DOHH2 (cell line): ENCODE measurements around the gene CBLC.
A peak's percentile ranks its signal among the peaks of the same experiment; 100 is the strongest.

Experiments
- H3F3A ChIP-seq: fragments of 200-600 bp; sonication (generic), shearing (Covaris generic); 2 replicates; pipeline ENCODE4 v1.6.0; 2016; ENCODE audit warnings: antibody characterized with exemption, mild to moderate bottlenecking; ENCODE audit not compliant: control insufficient read depth, insufficient read depth
- H3K27ac ChIP-seq: fragments of 200-600 bp; sonication (generic); 2 replicates; pipeline ENCODE4 v1.5.1; 2014; ENCODE audit warnings: low read depth, mild to moderate bottlenecking, low read length, moderate library complexity
- H3K27me3 ChIP-seq: fragments of 200-600 bp; sonication (generic); 2 replicates; pipeline ENCODE4 v1.6.1; 2014; ENCODE audit warnings: mild to moderate bottlenecking, low read length, mixed read lengths; ENCODE audit not compliant: control insufficient read depth
- H3K36me3 ChIP-seq: fragments of 200-600 bp; sonication (generic); 2 replicates; pipeline ENCODE4 v1.6.1; 2014; ENCODE audit warnings: mild to moderate bottlenecking, low read length, moderate library complexity, mixed read lengths; ENCODE audit not compliant: control insufficient read depth
- H3K4me1 ChIP-seq: fragments of 200-600 bp; sonication (generic); 2 replicates; pipeline ENCODE4 v1.6.1; 2014; ENCODE audit warnings: mild to moderate bottlenecking, low read length, mixed read lengths; ENCODE audit not compliant: control insufficient read depth
- H3K4me2 ChIP-seq: fragments of 200-600 bp; sonication (generic); 2 replicates; pipeline ENCODE4 v1.6.0; 2014; ENCODE audit warnings: mild to moderate bottlenecking, low read length, moderate library complexity
- H3K4me3 ChIP-seq: fragments of 200-600 bp; sonication (generic); 2 replicates; pipeline ENCODE4 v1.5.1; 2014; ENCODE audit warnings: mild to moderate bottlenecking, low read length, mixed read lengths
- H3K79me2 ChIP-seq: fragments of 200-600 bp; sonication (generic); 2 replicates; pipeline ENCODE4 v1.6.1; 2014; ENCODE audit warnings: mild to moderate bottlenecking, low read length, mixed read lengths; ENCODE audit not compliant: control insufficient read depth
- H3K9me2 ChIP-seq: fragments of 200-600 bp; sonication (generic); replicated peaks from 2 replicates; pipeline ENCODE4 v1.6.1; 2014; ENCODE audit warnings: mild to moderate bottlenecking, low read length, mixed read lengths; ENCODE audit not compliant: control insufficient read depth
- H3K9me3 ChIP-seq: fragments of 200-600 bp; sonication (generic); 2 replicates; pipeline ENCODE4 v1.6.1; 2014; ENCODE audit warnings: antibody characterized with exemption, low read length, mixed read lengths; ENCODE audit not compliant: control insufficient read depth, insufficient read depth
- H4K20me1 ChIP-seq: fragments of 200-600 bp; sonication (generic); 2 replicates; pipeline ENCODE4 v1.6.0; 2014; ENCODE audit warnings: low read depth, mild to moderate bottlenecking, antibody characterized with exemption, low read length, moderate library complexity; ENCODE audit not compliant: control insufficient read depth, insufficient read depth
- EZH2phosphoT487 ChIP-seq: fragments of 200-600 bp; sonication (generic); IDR thresholded peaks from 2 replicates; pipeline ENCODE4 v1.6.1; 2017; ENCODE audit warnings: borderline replicate concordance, mild to moderate bottlenecking, antibody characterized with exemption, low read length, moderate library complexity, mixed read lengths
- TF ChIP-seq, protein P1 (sequence below): fragments of 200-600 bp; sonication (generic); IDR thresholded peaks from one replicate; pipeline ENCODE4 v1.5.1; 2014; ENCODE audit warnings: antibody characterized with exemption, mild to moderate bottlenecking, low read depth, low read length; ENCODE audit not compliant: poor library complexity, severe bottlenecking

Gene CBLC

DNA sequence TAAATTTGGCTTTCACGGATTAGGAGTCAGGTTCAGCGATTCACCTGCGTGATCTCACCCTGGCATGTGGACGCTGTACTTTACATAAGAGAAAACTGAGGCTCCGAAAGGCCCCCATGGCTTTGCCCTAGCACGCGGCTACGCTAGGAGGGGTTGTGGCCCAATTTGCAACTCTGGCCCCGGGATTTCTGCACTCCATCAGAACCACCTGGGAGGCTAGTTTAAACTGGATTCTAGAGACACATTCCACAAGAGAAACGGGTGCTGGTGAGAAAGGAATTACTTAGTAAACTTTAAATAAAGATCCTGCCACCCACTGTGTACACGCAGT, 23.0 kb upstream of the CBLC start:
- peaks cover 47% of the 10 kb centered on the region for H3K36me3 ChIP-seq
- peaks cover 53% of the 10 kb centered on the region for H3K4me1 ChIP-seq
- peaks cover 25% of the 10 kb centered on the region for H3K79me2 ChIP-seq
- H3K9me3 ChIP-seq, result no peaks in the 10 kb centered on the region
- H4K20me1 ChIP-seq, result no peaks in the 10 kb centered on the region
- TF ChIP-seq, protein P1, sequence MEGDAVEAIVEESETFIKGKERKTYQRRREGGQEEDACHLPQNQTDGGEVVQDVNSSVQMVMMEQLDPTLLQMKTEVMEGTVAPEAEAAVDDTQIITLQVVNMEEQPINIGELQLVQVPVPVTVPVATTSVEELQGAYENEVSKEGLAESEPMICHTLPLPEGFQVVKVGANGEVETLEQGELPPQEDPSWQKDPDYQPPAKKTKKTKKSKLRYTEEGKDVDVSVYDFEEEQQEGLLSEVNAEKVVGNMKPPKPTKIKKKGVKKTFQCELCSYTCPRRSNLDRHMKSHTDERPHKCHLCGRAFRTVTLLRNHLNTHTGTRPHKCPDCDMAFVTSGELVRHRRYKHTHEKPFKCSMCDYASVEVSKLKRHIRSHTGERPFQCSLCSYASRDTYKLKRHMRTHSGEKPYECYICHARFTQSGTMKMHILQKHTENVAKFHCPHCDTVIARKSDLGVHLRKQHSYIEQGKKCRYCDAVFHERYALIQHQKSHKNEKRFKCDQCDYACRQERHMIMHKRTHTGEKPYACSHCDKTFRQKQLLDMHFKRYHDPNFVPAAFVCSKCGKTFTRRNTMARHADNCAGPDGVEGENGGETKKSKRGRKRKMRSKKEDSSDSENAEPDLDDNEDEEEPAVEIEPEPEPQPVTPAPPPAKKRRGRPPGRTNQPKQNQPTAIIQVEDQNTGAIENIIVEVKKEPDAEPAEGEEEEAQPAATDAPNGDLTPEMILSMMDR, result no peak
- no peak for TF ChIP-seq EZH2phosphoT487
- peak overlapping the region; percentile 91 for H3K4me3 ChIP-seq
- H3F3A ChIP-seq, result peaks cover 25% of the 10 kb centered on the region
- no peaks in the 10 kb centered on the region for H3K9me2 ChIP-seq
- peak overlapping the region; percentile 88 for H3K4me2 ChIP-seq
- H3K27me3 ChIP-seq, result no peaks in the 10 kb centered on the region
- H3K27ac ChIP-seq, result peak overlapping the region; percentile 97

DNA sequence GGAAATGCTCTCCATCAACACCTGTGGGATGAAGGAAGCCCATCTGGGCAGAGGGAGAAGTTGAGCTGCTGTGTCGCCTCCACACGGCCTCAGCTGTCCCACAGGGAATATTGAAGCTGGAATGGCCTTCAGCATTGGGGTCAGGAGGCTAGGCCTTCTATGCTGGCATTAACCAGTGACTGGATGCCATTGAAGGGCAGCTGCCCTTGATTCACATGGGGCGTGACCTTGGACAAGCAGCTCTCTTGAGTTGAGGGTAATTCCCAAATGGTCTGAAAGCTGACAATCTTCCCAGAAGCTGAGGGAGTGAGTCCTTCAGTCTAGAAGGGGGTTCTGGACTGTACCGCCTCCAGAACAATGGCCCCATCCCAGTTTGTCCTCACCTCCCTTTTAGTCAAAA, 22.5 kb upstream of the CBLC start:
- Histone ChIP-seq H3K9me2 (no peaks in the 10 kb centered on the region), H3K4me1 (peaks cover 48% of the 10 kb centered on the region), H3K4me3 (peak overlapping the region; percentile 91), H4K20me1 (no peaks in the 10 kb centered on the region), H3F3A (peaks cover 22% of the 10 kb centered on the region), H3K36me3 (peaks cover 45% of the 10 kb centered on the region), H3K27ac (no peak overlapping the region), H3K9me3 (no peaks in the 10 kb centered on the region), H3K4me2 (peak overlapping the region; percentile 88), H3K27me3 (no peaks in the 10 kb centered on the region), H3K79me2 (peaks cover 20% of the 10 kb centered on the region)
- no peak for TF ChIP-seq EZH2phosphoT487
- TF ChIP-seq, protein P1, result no peak

DNA sequence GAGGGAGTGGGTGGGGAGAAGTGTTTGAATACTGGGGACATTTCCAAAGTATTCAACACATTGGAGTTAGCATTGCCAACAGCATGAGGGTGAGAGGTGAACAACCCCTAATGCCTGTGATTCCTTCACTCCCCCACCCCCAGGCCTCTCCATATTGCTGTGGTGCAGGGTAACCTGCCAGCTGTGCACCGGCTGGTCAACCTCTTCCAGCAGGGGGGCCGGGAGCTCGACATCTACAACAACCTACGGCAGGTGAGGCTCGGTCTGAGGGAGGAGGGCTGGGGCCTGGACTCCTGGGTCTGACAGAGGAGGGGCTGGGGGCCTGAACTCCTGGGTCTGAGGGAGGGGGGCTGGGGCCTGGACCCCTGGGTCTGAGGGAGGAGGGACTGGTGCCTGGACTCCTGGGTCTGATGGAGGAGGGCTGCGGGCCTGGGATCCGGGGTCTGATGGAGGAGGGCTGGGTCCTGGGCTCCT, 21.6 kb upstream of the CBLC start:
- H3K27ac ChIP-seq, result no peak overlapping the region
- peaks cover 21% of the 10 kb centered on the region for H3F3A ChIP-seq
- no peaks in the 10 kb centered on the region for H4K20me1 ChIP-seq
- H3K79me2 ChIP-seq, result peaks cover 13% of the 10 kb centered on the region
- no peak for TF ChIP-seq EZH2phosphoT487
- TF ChIP-seq, protein P1, result no peak
- no peak overlapping the region for H3K4me2 ChIP-seq
- H3K4me3 ChIP-seq, result no peak overlapping the region
- H3K9me3 ChIP-seq, result no peaks in the 10 kb centered on the region
- H3K4me1 ChIP-seq, result peaks cover 39% of the 10 kb centered on the region
- no peaks in the 10 kb centered on the region for H3K27me3 ChIP-seq
- no peaks in the 10 kb centered on the region for H3K9me2 ChIP-seq
- peaks cover 43% of the 10 kb centered on the region for H3K36me3 ChIP-seq
